ENCODE results near the gene HPX. TPM values are rescaled to one million over a fixed set of nuclear protein-coding genes. Genes with fewer than 3 reads are reported as not detected.

The HPX gene, protein sequence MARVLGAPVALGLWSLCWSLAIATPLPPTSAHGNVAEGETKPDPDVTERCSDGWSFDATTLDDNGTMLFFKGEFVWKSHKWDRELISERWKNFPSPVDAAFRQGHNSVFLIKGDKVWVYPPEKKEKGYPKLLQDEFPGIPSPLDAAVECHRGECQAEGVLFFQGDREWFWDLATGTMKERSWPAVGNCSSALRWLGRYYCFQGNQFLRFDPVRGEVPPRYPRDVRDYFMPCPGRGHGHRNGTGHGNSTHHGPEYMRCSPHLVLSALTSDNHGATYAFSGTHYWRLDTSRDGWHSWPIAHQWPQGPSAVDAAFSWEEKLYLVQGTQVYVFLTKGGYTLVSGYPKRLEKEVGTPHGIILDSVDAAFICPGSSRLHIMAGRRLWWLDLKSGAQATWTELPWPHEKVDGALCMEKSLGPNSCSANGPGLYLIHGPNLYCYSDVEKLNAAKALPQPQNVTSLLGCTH
- 0.34 and 1.00 TPM in 2 replicates for total RNA-seq

DNA sequence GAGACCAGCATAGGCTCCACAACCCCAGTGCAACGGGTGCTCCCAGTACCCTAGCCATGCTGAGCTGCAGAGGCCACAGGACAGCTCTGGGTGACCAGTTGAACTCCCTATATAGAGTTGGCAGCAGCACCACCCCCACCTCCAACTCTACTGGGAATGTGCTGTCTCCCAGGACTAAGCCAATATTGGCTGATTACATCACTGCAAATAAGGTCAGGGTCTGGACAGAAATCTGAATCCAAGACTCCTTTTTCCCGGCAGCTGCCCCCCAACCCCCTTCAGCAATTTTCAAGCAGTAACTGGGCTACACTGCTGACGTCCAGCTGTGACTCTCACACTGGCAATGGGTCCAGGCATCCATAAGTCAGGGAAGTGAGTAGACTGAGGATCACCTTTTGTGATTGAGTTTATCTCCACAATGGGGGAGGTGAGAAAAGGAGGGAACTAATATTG, at the start of gene HPX:
Gene HPX (minus strand): TSS at position 82 of the 453 bp plus-strand sequence. CDS start 24 bp downstream, at position 58.

DNA sequence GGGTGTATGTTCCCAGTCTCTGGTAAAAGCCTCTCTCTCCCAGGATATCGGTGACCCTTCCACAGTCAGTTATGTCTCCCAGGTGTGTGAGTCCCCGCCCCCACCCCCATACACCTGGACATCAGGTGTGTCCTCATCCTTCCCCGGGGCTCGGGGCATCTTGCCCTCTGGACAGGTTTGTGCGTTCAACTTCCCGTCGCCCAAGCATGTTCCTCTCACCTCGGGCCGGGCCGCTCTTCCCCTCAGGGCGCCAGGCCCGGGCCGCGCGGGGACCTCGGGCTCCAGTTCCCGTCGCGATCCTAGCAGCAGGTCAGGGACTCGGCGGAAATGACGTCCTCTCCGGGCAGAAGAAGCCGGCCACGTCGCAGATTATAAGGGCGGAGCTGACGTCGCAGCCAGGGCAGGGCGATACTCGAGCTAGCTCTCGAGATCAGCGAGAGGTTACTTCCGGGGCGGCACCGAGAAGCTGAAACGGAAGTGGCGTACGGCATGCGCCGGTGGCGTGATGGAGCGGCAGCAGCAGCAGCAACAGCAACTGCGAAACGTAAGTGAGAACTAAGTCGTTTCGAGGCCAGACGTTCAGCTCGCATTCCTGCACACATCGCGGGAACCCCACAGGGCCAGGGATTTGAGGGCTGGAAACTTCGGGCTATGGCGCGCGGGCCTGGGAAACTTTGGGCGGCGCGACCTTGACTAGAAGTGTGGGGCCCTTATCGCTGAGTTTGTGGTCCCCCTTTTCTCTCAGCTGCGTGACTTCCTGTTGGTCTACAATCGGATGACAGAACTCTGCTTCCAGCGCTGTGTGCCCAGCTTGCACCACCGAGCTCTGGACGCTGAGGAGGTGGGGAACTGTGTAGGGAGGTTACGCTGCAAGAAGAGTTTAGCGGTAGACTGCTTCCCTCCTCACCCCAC, 40.5 kb upstream of the HPX start, which contains the start of the genes ARFIP2 and TIMM10B:
Gene ARFIP2 (minus strand): TSS at position 320 of the 912 bp plus-strand sequence. CDS start 910 bp downstream, outside the sequence.
Gene TIMM10B (plus strand): TSS at position 490 of the 912 bp plus-strand sequence. CDS start 16 bp downstream, at position 506.

DNA sequence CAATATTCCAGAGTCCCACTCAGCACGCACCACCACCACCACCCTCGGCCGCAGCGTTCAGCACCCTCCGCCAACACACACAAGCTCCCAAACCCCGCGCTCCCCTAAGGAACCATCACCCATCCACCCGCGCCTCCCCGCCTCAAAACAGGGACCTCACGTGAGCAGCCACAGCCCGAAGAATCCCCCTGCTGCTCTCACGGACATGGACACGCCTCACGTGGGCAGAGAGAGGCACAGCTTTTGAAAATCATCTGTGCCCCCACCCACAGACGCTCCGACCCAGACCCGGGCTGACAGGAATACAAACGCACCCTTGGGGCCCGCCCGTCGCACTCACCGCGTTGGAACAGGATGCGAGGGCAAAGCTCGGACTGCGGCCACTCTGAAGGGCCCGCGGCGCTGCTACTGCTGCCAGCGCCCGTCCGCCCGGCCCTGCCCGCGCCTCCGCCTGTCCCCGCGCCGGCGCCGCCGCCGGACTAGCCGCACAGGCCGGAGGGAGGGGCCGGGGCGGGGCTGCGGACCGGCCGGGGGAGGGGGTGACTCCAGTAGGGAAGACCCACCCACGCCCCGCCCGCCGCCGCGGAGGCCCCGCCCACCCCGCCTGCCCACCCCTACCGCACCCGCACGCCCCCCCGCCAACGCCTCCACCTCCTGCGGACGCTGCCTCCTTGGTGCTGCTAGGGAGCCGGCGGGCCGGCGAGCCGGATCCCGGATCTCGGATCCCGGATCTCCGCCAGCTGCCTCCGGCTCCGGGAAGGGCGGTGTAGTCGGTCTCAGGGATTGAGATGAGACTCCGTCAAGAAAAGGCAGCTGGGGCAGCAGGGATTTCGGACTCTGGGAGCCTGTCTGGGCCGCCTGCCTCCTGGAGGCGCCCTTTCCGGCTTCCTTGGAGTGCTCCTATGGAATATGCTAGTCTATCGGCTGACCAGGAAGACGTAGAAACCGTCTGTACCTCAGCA, 32.9 kb upstream of the HPX start, which contains the start of gene TRIM3:
Gene TRIM3 (minus strand): TSS at position 491 of the 962 bp plus-strand sequence. CDS start 8,246 bp downstream, outside the sequence.

DNA sequence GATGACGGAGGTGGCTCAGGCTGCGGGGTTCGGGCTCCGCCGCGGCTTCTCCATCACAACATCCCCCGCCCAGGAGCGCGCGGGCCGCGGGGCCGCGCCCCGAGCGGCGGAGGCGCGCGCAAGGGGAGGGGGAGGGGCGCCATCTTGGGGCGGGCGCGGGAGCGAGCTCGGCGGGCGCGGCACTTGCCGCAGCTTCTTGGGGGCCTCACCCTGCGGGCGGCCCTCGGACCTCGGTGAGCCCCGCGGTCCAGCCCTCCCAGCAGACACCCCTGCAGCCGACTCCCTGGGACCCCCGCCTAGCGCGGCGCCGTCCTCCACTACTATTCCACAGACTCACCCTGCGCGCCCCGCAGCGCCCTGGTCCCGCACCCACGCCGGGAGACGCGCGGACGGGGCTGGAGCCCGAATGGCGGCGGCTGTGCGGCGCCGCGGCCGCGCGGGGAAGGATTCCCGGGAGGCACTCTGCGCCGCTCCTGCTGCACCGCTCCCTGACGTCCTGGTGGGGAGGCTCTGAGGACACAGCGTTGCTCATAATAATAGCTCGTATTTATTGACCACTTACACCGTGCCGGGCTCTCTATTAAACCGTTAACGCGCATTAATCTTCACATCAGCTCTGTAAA, 21.7 kb downstream of the HPX start, which contains the start of gene APBB1:
Gene APBB1 (minus strand): TSS at position 86 of the 623 bp plus-strand sequence. CDS start 7,747 bp downstream, outside the sequence.

DNA sequence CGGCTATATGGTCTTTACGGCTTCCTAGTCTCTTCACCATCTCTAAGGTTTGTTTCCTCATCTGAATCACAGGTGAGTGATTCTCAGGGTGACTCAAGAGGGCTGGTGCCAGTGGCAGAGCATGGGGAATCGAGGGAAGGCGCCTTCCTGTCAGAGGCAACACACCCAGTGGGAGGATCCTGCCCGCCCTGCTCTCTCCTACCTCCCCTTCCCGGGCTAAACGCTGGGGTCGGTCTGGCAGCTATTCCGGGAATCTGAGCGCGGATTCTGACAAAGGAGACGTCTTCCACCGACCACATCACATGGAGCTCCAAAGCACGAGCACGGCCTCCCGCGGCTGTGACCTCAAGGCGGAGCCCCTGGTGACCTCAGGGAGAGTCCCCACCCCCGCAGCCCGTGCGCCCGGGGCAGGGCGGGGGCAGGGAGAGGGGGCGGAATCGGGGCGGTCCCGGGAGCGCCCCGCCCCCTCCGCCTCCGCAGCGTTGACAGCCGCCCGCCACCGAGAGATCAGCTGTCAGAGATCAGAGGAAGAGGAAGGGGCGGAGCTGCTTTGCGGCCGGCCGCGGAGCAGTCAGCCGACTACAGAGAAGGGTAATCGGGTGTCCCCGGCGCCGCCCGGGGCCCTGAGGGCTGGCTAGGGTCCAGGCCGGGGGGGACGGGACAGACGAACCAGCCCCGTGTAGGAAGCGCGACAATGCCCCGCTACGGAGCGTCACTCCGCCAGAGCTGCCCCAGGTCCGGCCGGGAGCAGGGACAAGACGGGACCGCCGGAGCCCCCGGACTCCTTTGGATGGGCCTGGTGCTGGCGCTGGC, 50.7 kb downstream of the HPX start, which contains the start of gene SMPD1:
Gene SMPD1 (plus strand): TSS at position 570 of the 813 bp plus-strand sequence. CDS start 125 bp downstream, at position 695.

Other genes with a start within 250 kb of the HPX start
- gene OR52W1, start 241.8 kb downstream of the HPX start, total RNA-seq, result not detected in 2 replicates
- not detected in 2 replicates for gene C11orf42, start 235.4 kb downstream of the HPX start, total RNA-seq
- 8.9 and 15.4 TPM in 2 replicates for gene FHIP1B, start 206.4 kb downstream of the HPX start, total RNA-seq
- gene CNGA4, start 201.9 kb downstream of the HPX start, total RNA-seq, result 0.07 TPM in 1 of 2 replicates, not detected in the other
- gene CCKBR, start 181.1 kb downstream of the HPX start, total RNA-seq, result not detected in 2 replicates
- gene CAVIN3, start 120.5 kb downstream of the HPX start, total RNA-seq, result 7.0 and 18.5 TPM in 2 replicates
- gene SMPD1, start 50.5 kb downstream of the HPX start, total RNA-seq, result 2.7 and 4.9 TPM in 2 replicates
- 0.34 and 2.2 TPM in 2 replicates for gene APBB1, start 21.9 kb downstream of the HPX start, total RNA-seq
- gene TRIM3, start 33.0 kb upstream of the HPX start, total RNA-seq, result 10.6 and 21.4 TPM in 2 replicates
- 46.9 and 50.9 TPM in 2 replicates for gene ARFIP2, start 40.3 kb upstream of the HPX start, total RNA-seq
- gene TIMM10B, start 40.5 kb upstream of the HPX start, total RNA-seq, result 44.8 and 51.8 TPM in 2 replicates
- 4.4 and 7.3 TPM in 2 replicates for gene DNHD1, start 56.3 kb upstream of the HPX start, total RNA-seq
- gene RRP8, start 162.6 kb upstream of the HPX start, total RNA-seq, result 14.7 and 18.0 TPM in 2 replicates
- gene ILK, start 162.8 kb upstream of the HPX start, total RNA-seq, result 42.7 and 77.8 TPM in 2 replicates
- 27.2 and 39.6 TPM in 2 replicates for gene TAF10, start 171.2 kb upstream of the HPX start, total RNA-seq
- gene TPP1, start 178.4 kb upstream of the HPX start, total RNA-seq, result 46.5 and 172 TPM in 2 replicates
- gene DCHS1, start 214.8 kb upstream of the HPX start, total RNA-seq, result under 0.01 and 0.21 TPM in 2 replicates
- gene MRPL17, start 242.4 kb upstream of the HPX start, total RNA-seq, result 25.1 and 52.3 TPM in 2 replicates

All from nasal cavity respiratory epithelium epithelial cell of viscerocranial mucosa (primary cell).